ENCODE data around the gene NATD1.
"Not testable (repeated sequence)": the region's sequence is repeated elsewhere in the genome, so short reads cannot be mapped to it uniquely, and the experiment has no call there.

Gene NATD1

GRCh38 chr17:21193031-21193430, 60.2 kb downstream of the NATD1 start:
- no peak for DNase-seq (ENCODE audit: low read depth)

- DNase-seq (ENCODE audit: low read depth), result not testable (repeated sequence)
Observed at GRCh38 chr17:21192414-21192813, 60.8 kb downstream of the NATD1 start.

- DNase-seq (ENCODE audit: low read depth), result no peak
Observed at GRCh38 chr17:21191698-21192097, 61.5 kb downstream of the NATD1 start.

- DNase-seq (ENCODE audit: low read depth), result no peak
Observed at GRCh38 chr17:21190078-21190477, 63.1 kb downstream of the NATD1 start.

GRCh38 chr17:21189361-21189760, 63.8 kb downstream of the NATD1 start:
- no peak for DNase-seq (ENCODE audit: low read depth)
